Colonic mucosa (tissue), 4 donors: ENCODE results near the gene FAM107A. TPM values are rescaled to one million over a fixed set of nuclear protein-coding genes. Genes with fewer than 3 reads are reported as not detected.

ENCODE experiments used
- DNase-seq: peaks from one replicate; pipeline ENCODE4 v3.0.0-alpha.2; 2020
- H3K27ac ChIP-seq: fragments of 200-600 bp; one replicate; pipeline ENCODE4 v1.8.0; 2021
- H3K27me3 ChIP-seq: fragments of 200-600 bp; one replicate; pipeline ENCODE4 v1.8.0; 2021
- H3K36me3 ChIP-seq: fragments of 200-600 bp; one replicate; pipeline ENCODE4 v1.8.0; 2021
- H3K4me1 ChIP-seq: fragments of 200-600 bp; one replicate; pipeline ENCODE4 v1.8.0; 2021; ENCODE audit warnings: mild to moderate bottlenecking
- H3K4me3 ChIP-seq: fragments of 200-600 bp; one replicate; pipeline ENCODE4 v1.8.0; 2021
- H3K9ac ChIP-seq, 2 donors: one replicate each; pipeline ENCODE4 v1.7.0; 2013; ENCODE audit warnings: control low read depth in 2 of 2, low read depth in 2 of 2, low read length in 2 of 2
- H3K9me3 ChIP-seq: fragments of 200-600 bp; one replicate; pipeline ENCODE4 v1.8.0; 2021
- CTCF ChIP-seq: fragments of 200-600 bp; IDR thresholded peaks from one replicate; pipeline ENCODE4 v1.8.0; 2022; ENCODE audit warnings: antibody characterized with exemption, mild to moderate bottlenecking
- intact Hi-C: fragments of 100-400 bp; cut with DNase I; formaldehyde crosslinking; loops from one replicate; pipeline ENCODE4 v1.14.1; 2022
- total RNA-seq, 2 donors: library from RNA; stranded (reverse); fragmentation: NEBNext Ultra II Directional in 1 of 2; extraction: Animal tissue kit (Norgen Biotek cat#: 25700) in 1 of 2; gene quantifications; one replicate each; pipeline ENCODE4 v1.2.1, GENCODE V29; 2021
- donor health status: healthy.
- donor health status: DM: no; HTN: no; CAD: no.
- donor health status: DM: no; HTN: no; CAD: no.

Gene FAM107A
- total RNA-seq, 2 donors from 2014 or later: 2.2 to 5.1 TPM

GRCh38 chr3:58556761-58557221 lies 20.4 kb downstream of the FAM107A start:
- intact Hi-C loops: no loop called here
- H3K27ac ChIP-seq: no peak overlapping the region

GRCh38 chr3:58556001-58556400 lies 21.2 kb downstream of the FAM107A start:
- H3K4me1 ChIP-seq: no peaks in the 10 kb centered on the region
- no peaks in the 10 kb centered on the region for H3K36me3 ChIP-seq
- H3K9ac ChIP-seq: no peak overlapping the region
- H3K9me3 ChIP-seq: no peaks in the 10 kb centered on the region
- H3K27ac ChIP-seq: no peak overlapping the region
- no peak for TF ChIP-seq CTCF
- no peak overlapping the region for H3K4me3 ChIP-seq
- DNase-seq: no peak
- no peaks in the 10 kb centered on the region for H3K27me3 ChIP-seq
- intact Hi-C loops: no loop called here

More at GRCh38 chr3:58556761-58557221, 20.4 kb downstream of the FAM107A start:
- no peak for DNase-seq
- Histone ChIP-seq H3K9me3 (no peaks in the 10 kb centered on the region), H3K27me3 (no peaks in the 10 kb centered on the region), H3K4me1 (no peaks in the 10 kb centered on the region), H3K4me3 (no peak overlapping the region), H3K36me3 (no peaks in the 10 kb centered on the region), H3K9ac (no peak overlapping the region)
- TF ChIP-seq CTCF: no peak

- intact Hi-C loops: no loop called here
- Histone ChIP-seq H3K27me3 (no peaks in the 10 kb centered on the region), H3K36me3 (no peaks in the 10 kb centered on the region), H3K9me3 (no peaks in the 10 kb centered on the region), H3K9ac (no peak overlapping the region), H3K4me3 (no peak overlapping the region), H3K27ac (no peak overlapping the region), H3K4me1 (no peaks in the 10 kb centered on the region)
- no peak for TF ChIP-seq CTCF
- no peak for DNase-seq
These were observed 22.0 kb downstream of the FAM107A start for GRCh38 chr3:58555203-58555602.

- no peak for TF ChIP-seq CTCF
- H3K9ac ChIP-seq: no peak overlapping the region
- H3K27ac ChIP-seq: peak overlapping the region; percentile 11
- no peak for DNase-seq
- H3K4me3 ChIP-seq: no peak overlapping the region
- H3K9me3 ChIP-seq: no peaks in the 10 kb centered on the region
- intact Hi-C loops: no loop called here
- H3K36me3 ChIP-seq: no peaks in the 10 kb centered on the region
- H3K27me3 ChIP-seq: no peaks in the 10 kb centered on the region
- H3K4me1 ChIP-seq: no peaks in the 10 kb centered on the region
These were observed 24.2 kb downstream of the FAM107A start for GRCh38 chr3:58553003-58553402.

GRCh38 chr3:58551636-58552180 lies 25.5 kb downstream of the FAM107A start:
- intact Hi-C loops: no loop called here
- Histone ChIP-seq H3K9ac (no peak overlapping the region), H3K4me1 (no peaks in the 10 kb centered on the region), H3K36me3 (no peaks in the 10 kb centered on the region), H3K9me3 (no peaks in the 10 kb centered on the region), H3K4me3 (no peak overlapping the region), H3K27ac (no peak overlapping the region), H3K27me3 (no peaks in the 10 kb centered on the region)
- DNase-seq: no peak
- no peak for TF ChIP-seq CTCF
